Upper lobe of right lung (tissue), 1 donor: ENCODE results near the gene KRTAP5-4. TPM values are rescaled to one million over a fixed set of nuclear protein-coding genes. Genes with fewer than 3 reads are reported as not detected.

ENCODE experiments used
- ATAC-seq: fragments of 200-7000 bp; cut with Tn5 transposase; one replicate; pipeline ENCODE4 v1.9.1; 2020; ENCODE audit warnings: mild to moderate bottlenecking, moderate library complexity
- DNase-seq: peaks from one replicate; pipeline ENCODE4 v3.0.0-alpha.2; 2020
- H3K27ac ChIP-seq: fragments of 200-600 bp; one replicate; pipeline ENCODE4 v1.8.0; 2022
- H3K27me3 ChIP-seq: fragments of 200-600 bp; one replicate; pipeline ENCODE4 v1.8.0; 2022; ENCODE audit warnings: mild to moderate bottlenecking
- H3K36me3 ChIP-seq: fragments of 200-600 bp; one replicate; pipeline ENCODE4 v1.8.0; 2022
- H3K4me1 ChIP-seq: fragments of 200-600 bp; one replicate; pipeline ENCODE4 v1.8.0; 2022
- H3K4me3 ChIP-seq: fragments of 200-600 bp; one replicate; pipeline ENCODE4 v1.8.0; 2022; ENCODE audit warnings: mild to moderate bottlenecking
- H3K9me3 ChIP-seq: fragments of 200-600 bp; one replicate; pipeline ENCODE4 v1.8.0; 2022
- intact Hi-C: fragments of 100-400 bp; cut with DNase I; formaldehyde crosslinking; loops from one replicate; pipeline ENCODE4 v1.11.0; 2022
- total RNA-seq: library from RNA; stranded (reverse); fragmentation: NEBNext Ultra II Directional; extraction: Animal tissue kit (Norgen Biotek cat#: 25700); gene quantifications from one replicate; pipeline ENCODE4 v1.2.1, GENCODE V29; 2021
- TF ChIP-seq, protein P1 (sequence below): fragments of 200-600 bp; IDR thresholded peaks from one replicate; pipeline ENCODE4 v1.8.0; 2022; ENCODE audit warnings: antibody characterized with exemption
- donor health status: DM: no; HTN: yes; CAD: no; lungs with severe emphysema.

Gene KRTAP5-4
- total RNA-seq, 1 donor from 2014 or later, result not detected

DNA sequence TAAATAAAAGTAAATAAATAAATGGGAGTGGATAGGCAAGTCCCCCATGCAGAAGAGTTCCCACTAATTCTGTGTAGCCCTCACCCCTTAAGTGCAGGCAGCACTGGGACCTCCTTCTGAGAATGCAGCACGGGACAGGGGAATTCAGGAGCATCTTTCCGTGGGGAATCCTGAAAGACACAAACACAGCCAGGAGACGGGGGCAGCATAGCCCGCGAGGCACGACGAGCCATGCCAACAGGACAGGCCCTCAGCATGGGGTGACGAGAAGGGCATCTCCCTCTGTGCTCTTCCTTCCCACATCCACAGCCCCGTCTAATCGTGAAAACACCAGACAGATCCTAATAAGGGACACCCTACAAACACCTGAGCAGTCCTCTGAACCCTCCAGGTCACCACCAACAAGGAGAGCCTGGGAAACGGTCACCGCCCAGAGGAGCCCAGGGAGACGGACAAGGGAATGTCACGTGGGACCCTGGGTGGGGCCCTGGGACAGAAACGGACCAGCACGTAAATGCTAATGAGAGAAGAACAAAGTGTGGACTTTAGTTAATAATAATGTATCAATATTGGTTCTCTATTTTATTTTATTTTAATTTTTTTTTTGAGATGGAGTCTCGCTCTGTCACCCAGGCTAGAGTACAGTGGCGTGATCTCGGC is 14.5 kb upstream of the KRTAP5-4 start:
- ATAC-seq (no peak), DNase-seq (no peak)
- Histone ChIP-seq H3K4me3 (no peak overlapping the region), H3K4me1 (no peaks in the 10 kb centered on the region), H3K27me3 (peaks cover 13% of the 10 kb centered on the region), H3K27ac (no peak overlapping the region), H3K9me3 (no peaks in the 10 kb centered on the region), H3K36me3 (no peaks in the 10 kb centered on the region)
- intact Hi-C loops, result no loop called here
- TF ChIP-seq, protein P1, sequence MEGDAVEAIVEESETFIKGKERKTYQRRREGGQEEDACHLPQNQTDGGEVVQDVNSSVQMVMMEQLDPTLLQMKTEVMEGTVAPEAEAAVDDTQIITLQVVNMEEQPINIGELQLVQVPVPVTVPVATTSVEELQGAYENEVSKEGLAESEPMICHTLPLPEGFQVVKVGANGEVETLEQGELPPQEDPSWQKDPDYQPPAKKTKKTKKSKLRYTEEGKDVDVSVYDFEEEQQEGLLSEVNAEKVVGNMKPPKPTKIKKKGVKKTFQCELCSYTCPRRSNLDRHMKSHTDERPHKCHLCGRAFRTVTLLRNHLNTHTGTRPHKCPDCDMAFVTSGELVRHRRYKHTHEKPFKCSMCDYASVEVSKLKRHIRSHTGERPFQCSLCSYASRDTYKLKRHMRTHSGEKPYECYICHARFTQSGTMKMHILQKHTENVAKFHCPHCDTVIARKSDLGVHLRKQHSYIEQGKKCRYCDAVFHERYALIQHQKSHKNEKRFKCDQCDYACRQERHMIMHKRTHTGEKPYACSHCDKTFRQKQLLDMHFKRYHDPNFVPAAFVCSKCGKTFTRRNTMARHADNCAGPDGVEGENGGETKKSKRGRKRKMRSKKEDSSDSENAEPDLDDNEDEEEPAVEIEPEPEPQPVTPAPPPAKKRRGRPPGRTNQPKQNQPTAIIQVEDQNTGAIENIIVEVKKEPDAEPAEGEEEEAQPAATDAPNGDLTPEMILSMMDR, result no peak

DNA sequence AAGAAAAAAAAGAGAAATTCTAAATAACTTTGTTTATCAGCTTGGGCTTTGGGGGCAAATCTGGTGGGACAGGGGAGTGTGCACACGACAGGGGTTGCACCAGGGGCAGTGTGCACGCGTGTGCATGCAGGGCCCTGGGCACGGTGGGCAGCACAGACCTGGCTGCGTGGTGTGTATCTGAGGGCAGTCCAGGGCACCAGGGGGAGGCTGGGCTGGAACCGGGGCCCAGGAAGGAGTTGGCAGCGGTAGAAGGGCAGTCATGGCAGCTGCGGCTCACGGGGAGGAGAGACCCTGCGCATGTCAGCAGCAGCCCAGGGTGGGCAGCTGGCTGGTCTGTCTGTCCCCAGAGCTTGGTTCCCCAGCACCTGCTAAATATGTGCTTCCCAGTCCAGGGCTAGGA is 11.9 kb upstream of the KRTAP5-4 start:
- TF ChIP-seq, protein P1, result no peak
- H3K4me1 ChIP-seq, result no peaks in the 10 kb centered on the region
- H3K36me3 ChIP-seq, result no peaks in the 10 kb centered on the region
- H3K27ac ChIP-seq, result no peak overlapping the region
- DNase-seq, result no peak
- H3K4me3 ChIP-seq, result no peak overlapping the region
- no peak for ATAC-seq
- peaks cover 20% of the 10 kb centered on the region for H3K27me3 ChIP-seq
- no peaks in the 10 kb centered on the region for H3K9me3 ChIP-seq
- intact Hi-C loops, result no loop called here

GRCh38 chr11:1632053-1632714 is 10.2 kb upstream of the KRTAP5-4 start:
- Histone ChIP-seq H3K36me3 (no peaks in the 10 kb centered on the region), H3K27me3 (peaks cover 24% of the 10 kb centered on the region), H3K9me3 (no peaks in the 10 kb centered on the region), H3K27ac (no peak overlapping the region), H3K4me3 (no peak overlapping the region), H3K4me1 (no peaks in the 10 kb centered on the region)
- TF ChIP-seq, protein P1, result no peak
- intact Hi-C loops, result no loop called here
- ATAC-seq, result no peak
- no peak for DNase-seq

DNA sequence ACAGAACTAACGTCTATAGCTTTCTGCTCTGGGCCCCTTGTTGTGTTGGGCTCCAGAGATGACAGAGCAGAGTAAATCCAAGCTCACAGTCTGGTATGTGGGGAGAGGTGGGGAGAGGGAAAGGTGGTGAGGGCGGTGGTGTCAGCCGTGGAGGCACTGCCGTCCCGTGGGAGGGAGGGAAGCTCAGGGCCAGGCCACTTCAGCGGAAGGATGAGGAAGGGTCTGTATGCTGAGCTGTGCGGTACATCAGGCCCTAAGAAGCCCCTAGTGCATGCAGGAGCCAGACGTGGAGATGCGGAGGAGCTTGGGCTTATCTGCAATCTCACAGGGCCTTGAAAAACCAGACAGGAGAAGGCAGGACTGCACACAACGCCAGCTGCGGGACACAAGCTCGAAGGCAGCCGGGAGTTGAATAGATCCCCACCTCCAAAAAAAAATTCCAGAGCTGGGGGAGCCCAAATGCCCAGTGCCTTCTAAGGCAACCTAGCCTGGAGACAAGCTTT is 9.2 kb upstream of the KRTAP5-4 start:
- TF ChIP-seq, protein P1, result no peak
- Histone ChIP-seq H3K36me3 (no peaks in the 10 kb centered on the region), H3K4me1 (no peaks in the 10 kb centered on the region), H3K27ac (no peak overlapping the region), H3K27me3 (peaks cover 24% of the 10 kb centered on the region), H3K4me3 (no peak overlapping the region), H3K9me3 (no peaks in the 10 kb centered on the region)
- ATAC-seq (no peak), DNase-seq (no peak)
- intact Hi-C loops, result no loop called here

DNA sequence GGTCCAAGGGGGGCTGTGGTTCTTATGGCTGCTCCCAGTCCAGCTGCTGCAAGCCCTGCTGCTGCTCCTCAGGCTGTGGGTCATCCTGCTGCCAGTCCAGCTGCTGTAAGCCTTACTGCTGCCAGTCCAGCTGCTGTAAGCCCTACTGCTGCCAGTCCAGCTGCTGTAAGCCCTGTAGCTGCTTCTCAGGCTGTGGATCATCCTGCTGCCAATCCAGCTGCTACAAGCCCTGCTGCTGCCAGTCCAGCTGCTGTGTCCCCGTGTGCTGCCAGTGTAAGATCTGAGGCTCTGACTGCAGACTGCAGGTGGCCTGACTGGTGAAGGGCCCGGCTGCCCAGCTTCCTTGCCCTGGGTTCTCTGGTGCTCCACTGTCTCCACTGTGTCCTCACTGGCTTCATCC is 8.3 kb upstream of the KRTAP5-4 start:
- peaks cover 24% of the 10 kb centered on the region for H3K27me3 ChIP-seq
- TF ChIP-seq, protein P1, result no peak
- ATAC-seq, result no peak

More for the DNA sequence above, 8.3 kb upstream of the KRTAP5-4 start:
- Histone ChIP-seq H3K27ac (no peak overlapping the region), H3K4me3 (no peak overlapping the region), H3K9me3 (no peaks in the 10 kb centered on the region), H3K36me3 (no peaks in the 10 kb centered on the region), H3K4me1 (no peaks in the 10 kb centered on the region)
- no peak for DNase-seq
- intact Hi-C loops, result no loop called here
